Prostate gland (tissue), 2 donors: ENCODE data around the gene RTN4R. TPM values are rescaled to one million over a fixed set of nuclear protein-coding genes. Genes with fewer than 3 reads are reported as not detected.
"Not testable (repeated sequence)": the region's sequence is repeated elsewhere in the genome, so short reads cannot be mapped to it uniquely, and the experiment has no call there.

Source experiments
- DNase-seq: peaks from one replicate; pipeline ENCODE4 v3.0.0-alpha.2; 2019; ENCODE audit warnings: low spot score
- H3K27ac ChIP-seq, 2 donors: fragments of 200-600 bp; sonication (generic); 2 replicates each; pipeline ENCODE4 v1.5.1; 2017 to 2019
- H3K27me3 ChIP-seq: fragments of 200-600 bp; sonication (generic); replicated peaks from 2 replicates; pipeline ENCODE4 v1.5.1; 2019; ENCODE audit not compliant: insufficient read depth
- H3K36me3 ChIP-seq, 2 donors: fragments of 200-600 bp; sonication (generic); 1 replicate in 1 of 2; 2 replicates in 1 of 2; pipeline versions ENCODE4 v1.5.1 to v1.8.1; 2017 to 2019
- H3K4me1 ChIP-seq: fragments of 200-600 bp; sonication (generic); replicated peaks from 2 replicates; pipeline ENCODE4 v1.5.1; 2019
- H3K4me3 ChIP-seq, 2 donors: fragments of 200-600 bp; sonication (generic); 2 replicates each; pipeline ENCODE4 v1.5.1; 2017 to 2019
- H3K9me3 ChIP-seq: fragments of 200-600 bp; sonication (generic); 2 replicates; pipeline ENCODE4 v1.5.1; 2017
- POLR2A ChIP-seq: fragments of 450-650 bp; IDR thresholded peaks from one replicate; pipeline ENCODE4 v1.6.1; 2016; ENCODE audit warnings: antibody characterized with exemption, mild to moderate bottlenecking
- POLR2AphosphoS5 ChIP-seq: sonication (generic); formaldehyde crosslinking; IDR thresholded peaks from one replicate; pipeline ENCODE4 v1.6.1; 2017; ENCODE audit warnings: antibody characterized with exemption
- WGBS: methylation state at CpG from one replicate; pipeline ENCODE4 v1.1.5; 2018; 5-methylcytosine and 5-hydroxymethylcytosine counted together
- intact Hi-C: fragments of 100-400 bp; cut with DNase I; formaldehyde crosslinking; loops from one replicate; pipeline ENCODE4 v1.14.2; 2022
- total RNA-seq, 2 donors: library from RNA; depleted of rRNA; stranded (reverse); fragments of >200 nt; gene quantifications; one replicate each; pipeline ENCODE4 v1.1.0, GENCODE V29; 2016
- TF ChIP-seq, protein P1 (sequence below), 4 experiments: fragments of 200-600 bp in 2 of 4; fragments of 450-650 bp in 2 of 4; sonication (generic) in 2 of 4; IDR thresholded peaks; 1 replicate in 3 of 4; 2 replicates in 1 of 4; pipeline ENCODE4 v1.5.1; 2016 to 2019; ENCODE audit warnings: antibody characterized with exemption in 4 of 4, mild to moderate bottlenecking in 2 of 4, moderate library complexity in 2 of 4

The RTN4R gene
- total RNA-seq, 2 donors from 2014 or later, result 4.4 to 6.0 TPM

DNA sequence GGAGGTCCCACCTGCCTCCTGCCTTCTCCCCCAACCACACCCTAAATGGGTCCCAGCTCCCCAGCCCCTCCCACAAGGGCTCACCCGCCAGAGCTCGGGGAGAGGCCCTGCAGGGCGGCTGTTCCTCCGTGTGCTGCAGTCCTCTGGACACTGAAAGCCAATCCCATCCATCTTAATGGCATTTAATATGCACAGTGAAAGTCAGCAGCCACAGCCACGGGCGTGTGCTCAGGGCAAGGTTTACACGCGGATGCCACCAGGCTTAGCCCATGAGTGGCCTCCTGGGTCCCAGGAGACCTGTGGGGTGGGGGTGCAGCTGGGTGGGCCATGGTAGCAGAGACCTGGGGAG, 18.2 kb upstream of the RTN4R start:
- WGBS, result 13% methylated on average over 7 of the region's 8 CpGs
- intact Hi-C loops, H3K27ac ChIP-seq, H3K36me3 ChIP-seq, H3K4me3 ChIP-seq, H3K4me1 ChIP-seq, H3K27me3 ChIP-seq, DNase-seq, H3K9me3 ChIP-seq: not testable (repeated sequence)

DNA sequence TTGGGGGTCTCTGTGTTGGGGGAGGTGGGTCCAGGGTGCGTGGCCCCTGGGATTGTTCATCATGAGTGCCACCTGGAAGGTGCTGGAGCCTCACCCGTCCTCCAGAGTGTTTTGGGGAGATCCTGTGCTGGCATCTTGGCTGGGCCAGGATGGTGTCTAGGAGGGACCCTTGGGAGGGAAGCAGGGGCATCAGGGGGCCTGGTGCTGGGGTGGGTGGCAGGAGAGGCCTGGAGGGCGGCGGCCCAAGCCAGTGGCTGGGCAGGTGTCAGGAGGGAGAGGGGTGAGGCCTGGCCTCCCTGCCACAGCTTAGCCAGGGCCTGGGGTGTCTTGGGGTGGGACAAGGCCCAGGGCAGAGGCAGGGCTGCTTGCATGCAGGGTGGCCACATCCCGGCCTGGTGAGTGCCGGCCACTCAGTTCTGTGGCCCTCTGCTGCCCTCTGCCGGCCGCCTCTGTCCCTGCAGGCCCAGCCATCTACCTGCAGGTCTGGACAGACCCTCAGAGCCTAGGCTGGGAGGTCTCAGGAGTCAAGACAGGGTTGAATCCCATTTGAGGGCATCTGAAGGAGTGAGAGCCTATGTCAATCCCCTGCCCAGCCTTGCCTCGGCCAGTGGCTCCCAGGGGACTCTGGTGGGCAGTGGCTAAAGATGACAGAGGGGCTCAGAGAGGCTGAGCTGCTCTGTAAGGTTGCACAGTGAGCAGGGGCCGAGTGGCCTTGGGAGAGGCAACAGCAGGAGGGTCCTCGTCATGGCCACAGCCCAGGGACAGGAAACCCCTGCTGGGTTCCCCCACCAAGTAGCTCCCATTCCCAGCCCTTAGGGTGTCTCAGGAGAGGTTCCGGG, 17.6 kb upstream of the RTN4R start:
- intact Hi-C loops, result loop anchor here (1.0 kb wide), 1 partner anchor 128 kb away; no protein-coding TSS in a partner anchor
- not testable (repeated sequence) for H3K27me3 ChIP-seq, H3K36me3 ChIP-seq, H3K4me1 ChIP-seq, H3K4me3 ChIP-seq, H3K27ac ChIP-seq, H3K9me3 ChIP-seq
- peak; percentile 77 for DNase-seq
- TF ChIP-seq, protein P1, sequence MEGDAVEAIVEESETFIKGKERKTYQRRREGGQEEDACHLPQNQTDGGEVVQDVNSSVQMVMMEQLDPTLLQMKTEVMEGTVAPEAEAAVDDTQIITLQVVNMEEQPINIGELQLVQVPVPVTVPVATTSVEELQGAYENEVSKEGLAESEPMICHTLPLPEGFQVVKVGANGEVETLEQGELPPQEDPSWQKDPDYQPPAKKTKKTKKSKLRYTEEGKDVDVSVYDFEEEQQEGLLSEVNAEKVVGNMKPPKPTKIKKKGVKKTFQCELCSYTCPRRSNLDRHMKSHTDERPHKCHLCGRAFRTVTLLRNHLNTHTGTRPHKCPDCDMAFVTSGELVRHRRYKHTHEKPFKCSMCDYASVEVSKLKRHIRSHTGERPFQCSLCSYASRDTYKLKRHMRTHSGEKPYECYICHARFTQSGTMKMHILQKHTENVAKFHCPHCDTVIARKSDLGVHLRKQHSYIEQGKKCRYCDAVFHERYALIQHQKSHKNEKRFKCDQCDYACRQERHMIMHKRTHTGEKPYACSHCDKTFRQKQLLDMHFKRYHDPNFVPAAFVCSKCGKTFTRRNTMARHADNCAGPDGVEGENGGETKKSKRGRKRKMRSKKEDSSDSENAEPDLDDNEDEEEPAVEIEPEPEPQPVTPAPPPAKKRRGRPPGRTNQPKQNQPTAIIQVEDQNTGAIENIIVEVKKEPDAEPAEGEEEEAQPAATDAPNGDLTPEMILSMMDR (IDR thresholded peaks at IDR 0.05), result peak; percentile 47 to 93 (median 82)
- 59% methylated on average over 5 of the region's 12 CpGs for WGBS

DNA sequence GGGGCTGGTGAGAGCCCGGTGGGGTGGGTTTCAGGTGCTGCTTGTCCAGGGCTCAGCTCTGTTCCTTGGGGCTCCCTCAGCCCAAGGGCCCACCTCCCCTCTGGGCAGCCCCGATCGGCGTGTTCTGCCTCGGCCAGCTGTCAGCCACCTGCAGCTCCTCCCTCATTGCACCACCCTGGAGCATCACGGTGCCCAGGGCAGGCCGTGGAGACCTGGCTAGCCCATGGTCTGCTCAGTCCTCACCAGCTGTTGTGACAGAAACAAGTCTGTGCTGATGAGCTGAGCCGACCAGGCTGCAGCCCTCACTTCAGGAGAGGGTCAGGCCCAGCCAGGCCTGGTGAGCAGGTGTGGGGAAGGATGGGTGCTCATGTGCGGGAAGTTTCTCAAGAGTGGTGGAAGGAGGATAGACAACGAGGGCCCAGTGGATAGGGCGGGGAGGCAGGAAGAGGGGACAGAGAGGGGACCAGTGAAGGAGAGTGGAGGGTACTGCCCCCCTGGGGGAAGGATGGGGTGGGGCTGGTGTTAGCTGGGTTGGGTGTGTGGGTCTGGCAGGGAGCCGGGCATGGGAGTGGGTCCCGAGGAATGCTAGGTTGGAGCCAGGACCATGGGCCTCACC, 16.5 kb upstream of the RTN4R start:
- Histone ChIP-seq H3K4me1 (no peaks in the 10 kb centered on the region), H3K36me3 (no peaks in the 10 kb centered on the region), H3K4me3 (no peak overlapping the region), H3K27ac (no peak overlapping the region), H3K27me3 (no peaks in the 10 kb centered on the region), H3K9me3 (no peaks in the 10 kb centered on the region)
- TF ChIP-seq POLR2AphosphoS5, result no peak
- TF ChIP-seq, protein P1 (IDR thresholded peaks at IDR 0.05), result no peak
- no peak for TF ChIP-seq POLR2A
- DNase-seq, result no peak
- 87% methylated on average over 10 of the region's 13 CpGs for WGBS
- intact Hi-C loops, result loop anchor here (1.0 kb wide), 1 partner anchor 127 kb away; no protein-coding TSS in a partner anchor

DNA sequence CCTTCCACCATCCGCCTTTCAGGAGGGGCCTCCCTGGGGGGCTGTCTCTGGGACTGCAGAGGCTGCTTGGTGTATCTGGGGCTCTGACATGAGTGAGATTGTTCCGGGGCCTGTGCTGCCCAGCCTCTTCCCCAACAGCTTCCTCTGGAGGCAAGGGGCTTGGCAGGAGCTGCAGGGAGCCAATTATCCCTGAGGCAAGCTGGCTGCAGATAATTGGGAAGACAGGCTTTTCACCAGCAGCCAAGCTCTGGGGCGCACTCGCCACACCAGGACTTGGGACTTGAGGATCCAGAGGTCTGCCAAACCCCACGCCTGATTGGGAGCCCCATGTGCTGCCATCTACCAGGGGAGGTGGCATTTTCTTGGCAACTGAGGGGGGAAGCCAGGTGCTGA, 15.6 kb upstream of the RTN4R start:
- no peak overlapping the region for H3K4me3 ChIP-seq
- DNase-seq, result no peak
- TF ChIP-seq, protein P1 (IDR thresholded peaks at IDR 0.05), result no peak
- TF ChIP-seq POLR2AphosphoS5 (no peak), POLR2A (no peak)
- 47% methylated on average over 5 of the region's 5 CpGs for WGBS
- no peaks in the 10 kb centered on the region for H3K27me3 ChIP-seq
- H3K9me3 ChIP-seq, result no peaks in the 10 kb centered on the region
- no peak overlapping the region for H3K27ac ChIP-seq
- no peaks in the 10 kb centered on the region for H3K36me3 ChIP-seq
- H3K4me1 ChIP-seq, result no peaks in the 10 kb centered on the region
- intact Hi-C loops, result no loop called here

DNA sequence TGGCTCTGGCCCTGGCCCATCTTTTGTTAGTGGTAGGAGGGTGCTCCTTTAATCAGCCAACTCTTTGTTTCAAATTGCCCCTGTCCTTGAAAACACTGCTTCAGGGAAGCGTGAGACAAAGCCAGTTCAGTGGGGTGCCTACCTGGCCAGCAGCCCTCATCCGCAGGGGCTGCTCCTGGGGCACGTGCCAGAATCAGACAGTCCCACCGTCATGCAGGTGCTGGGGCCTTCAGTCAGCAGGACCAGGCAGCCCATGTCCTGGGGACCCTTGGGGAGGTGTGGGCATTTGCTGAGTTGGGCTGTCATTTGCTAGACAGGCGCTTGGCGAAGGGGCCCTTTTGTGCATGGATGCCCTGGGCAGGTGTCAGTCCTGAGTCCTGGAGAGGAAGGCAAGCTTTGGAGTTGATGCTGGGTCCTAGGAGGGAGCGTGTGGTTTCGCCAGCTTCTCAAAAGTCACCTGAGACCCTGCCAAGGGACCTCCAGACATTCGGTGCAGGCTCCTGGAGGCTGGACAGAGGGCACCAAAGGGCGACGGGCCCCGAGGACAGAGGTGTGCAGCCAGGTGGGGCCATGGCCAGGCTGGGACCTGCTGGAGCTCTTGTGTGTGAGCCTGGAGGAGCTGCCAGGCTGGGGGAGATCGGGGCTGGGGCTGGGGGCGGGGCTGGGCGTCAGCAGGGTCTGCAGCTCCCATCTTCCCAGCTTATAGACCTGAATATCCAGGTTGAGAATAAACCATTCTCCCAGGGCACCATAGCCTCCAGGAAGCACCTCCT, 15.0 kb upstream of the RTN4R start:
- no peaks in the 10 kb centered on the region for H3K36me3 ChIP-seq

More for the DNA sequence above, 15.0 kb upstream of the RTN4R start:
- no peak for DNase-seq
- H3K4me1 ChIP-seq, result no peaks in the 10 kb centered on the region
- H3K4me3 ChIP-seq, result no peak overlapping the region
- no peaks in the 10 kb centered on the region for H3K9me3 ChIP-seq
- H3K27me3 ChIP-seq, result no peaks in the 10 kb centered on the region
- H3K27ac ChIP-seq, result no peak overlapping the region
- 73% methylated on average over 14 of the region's 15 CpGs for WGBS
- TF ChIP-seq POLR2AphosphoS5, result no peak
- TF ChIP-seq, protein P1 (IDR thresholded peaks at IDR 0.05), result no peak
- no peak for TF ChIP-seq POLR2A
- intact Hi-C loops, result no loop called here
